Body of pancreas (tissue), 4 donors: ENCODE data around the gene PFN4. TPM values are rescaled to one million over a fixed set of nuclear protein-coding genes. Genes with fewer than 3 reads are reported as not detected.

ENCODE experiments used
- ATAC-seq: fragments of 150-250 bp; one replicate; pipeline ENCODE4 v1.9.1; 2016
- DNase-seq, 4 donors: peaks; one replicate each; pipeline ENCODE4 v3.0.0-alpha.2; 2019
- H3K27ac ChIP-seq, 4 donors: fragments of 200-600 bp; sonication (generic); 1 replicate in 3 of 4; 2 replicates in 1 of 4; pipeline versions ENCODE4 v1.5.1 to v1.6.1; 2016 to 2019; ENCODE audit warnings: mild to moderate bottlenecking in 1 of 4, mixed read lengths in 1 of 4, moderate library complexity in 1 of 4
- H3K27me3 ChIP-seq, 2 donors: fragments of 200-600 bp; sonication (generic); one replicate each; pipeline ENCODE4 v1.6.0; 2016; ENCODE audit warnings: mild to moderate bottlenecking in 1 of 2
- H3K36me3 ChIP-seq, 2 donors: fragments of 200-600 bp; sonication (generic); replicated peaks in 1 of 2; 2 replicates each; pipeline ENCODE4 v1.5.1; 2016; ENCODE audit warnings: low read depth in 2 of 2; ENCODE audit not compliant: insufficient read depth in 1 of 2
- H3K4me1 ChIP-seq: fragments of 200-600 bp; sonication (generic); one replicate; pipeline ENCODE4 v1.6.0; 2016
- H3K4me3 ChIP-seq, 2 donors: fragments of 200-600 bp; sonication (generic); 1 replicate in 1 of 2; 2 replicates in 1 of 2; pipeline ENCODE4 v1.5.1; 2016 to 2019
- H3K9me3 ChIP-seq, 3 donors: fragments of 200-600 bp; sonication (generic); 1 replicate in 2 of 3; 2 replicates in 1 of 3; pipeline ENCODE4 v1.5.1; 2016
- POLR2A ChIP-seq, 3 donors: fragments of 450-650 bp; IDR thresholded peaks; one replicate each; pipeline ENCODE4 v1.6.1; 2016; ENCODE audit warnings: antibody characterized with exemption in 3 of 3, mild to moderate bottlenecking in 2 of 3
- WGBS, 2 donors: methylation state at CpG; one replicate each; pipeline ENCODE4 v1.1.5; 2017; 5-methylcytosine and 5-hydroxymethylcytosine counted together
- intact Hi-C: fragments of 100-400 bp; cut with DNase I; formaldehyde crosslinking; loops from one replicate; pipeline ENCODE4 v1.15.1; 2023
- total RNA-seq, 2 donors: library from RNA; depleted of rRNA; stranded (reverse); fragments of >200 nt; gene quantifications; one replicate each; pipeline ENCODE4 v1.1.0, GENCODE V29; 2016
- TF ChIP-seq, protein P1 (sequence below), 7 experiments: fragments of 450-650 bp in 4 of 7; fragments of 200-600 bp in 3 of 7; sonication (generic) in 3 of 7; IDR thresholded peaks; one replicate each; pipeline ENCODE4 v1.5.1; 2016 to 2019; ENCODE audit warnings: antibody characterized with exemption in 7 of 7

PFN4 gene
- total RNA-seq, 2 donors from 2014 or later, result not detected

DNA sequence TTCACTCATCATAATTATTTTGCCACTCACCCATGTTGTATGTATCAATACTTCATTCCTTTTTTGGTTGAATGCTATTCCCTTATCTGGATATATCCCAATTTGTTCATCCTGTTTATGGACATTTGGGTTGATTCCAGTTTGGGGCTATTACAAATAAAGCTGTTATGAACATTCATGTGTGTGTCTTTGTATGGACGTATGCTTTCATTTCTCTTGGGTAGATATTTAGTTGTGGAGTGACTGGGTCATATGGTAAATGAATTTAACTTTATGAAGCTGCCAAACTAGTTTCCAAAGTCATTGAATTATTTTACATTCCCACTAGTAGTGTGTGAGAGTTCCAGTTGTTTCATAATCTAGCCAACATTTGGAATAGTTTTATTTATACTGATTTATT lies 2.8 kb upstream of the PFN4 start:
- ATAC-seq (no peak), DNase-seq (no peak)
- Histone ChIP-seq H3K36me3 (no peaks in the 10 kb centered on the region), H3K27ac (no peak overlapping the region), H3K9me3 (no peaks in the 10 kb centered on the region), H3K4me1 (peaks cover 12% of the 10 kb centered on the region), H3K4me3 (no peak overlapping the region), H3K27me3 (no peaks in the 10 kb centered on the region)
- intact Hi-C loops, result no loop called here
- TF ChIP-seq, protein P1, sequence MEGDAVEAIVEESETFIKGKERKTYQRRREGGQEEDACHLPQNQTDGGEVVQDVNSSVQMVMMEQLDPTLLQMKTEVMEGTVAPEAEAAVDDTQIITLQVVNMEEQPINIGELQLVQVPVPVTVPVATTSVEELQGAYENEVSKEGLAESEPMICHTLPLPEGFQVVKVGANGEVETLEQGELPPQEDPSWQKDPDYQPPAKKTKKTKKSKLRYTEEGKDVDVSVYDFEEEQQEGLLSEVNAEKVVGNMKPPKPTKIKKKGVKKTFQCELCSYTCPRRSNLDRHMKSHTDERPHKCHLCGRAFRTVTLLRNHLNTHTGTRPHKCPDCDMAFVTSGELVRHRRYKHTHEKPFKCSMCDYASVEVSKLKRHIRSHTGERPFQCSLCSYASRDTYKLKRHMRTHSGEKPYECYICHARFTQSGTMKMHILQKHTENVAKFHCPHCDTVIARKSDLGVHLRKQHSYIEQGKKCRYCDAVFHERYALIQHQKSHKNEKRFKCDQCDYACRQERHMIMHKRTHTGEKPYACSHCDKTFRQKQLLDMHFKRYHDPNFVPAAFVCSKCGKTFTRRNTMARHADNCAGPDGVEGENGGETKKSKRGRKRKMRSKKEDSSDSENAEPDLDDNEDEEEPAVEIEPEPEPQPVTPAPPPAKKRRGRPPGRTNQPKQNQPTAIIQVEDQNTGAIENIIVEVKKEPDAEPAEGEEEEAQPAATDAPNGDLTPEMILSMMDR (IDR thresholded peaks at IDR 0.05), result no peak
- no peak for TF ChIP-seq POLR2A (IDR thresholded peaks at IDR 0.05)
- WGBS, 2 donors, result 42 to 56% methylated on average over 1 of the region's 1 CpG

DNA sequence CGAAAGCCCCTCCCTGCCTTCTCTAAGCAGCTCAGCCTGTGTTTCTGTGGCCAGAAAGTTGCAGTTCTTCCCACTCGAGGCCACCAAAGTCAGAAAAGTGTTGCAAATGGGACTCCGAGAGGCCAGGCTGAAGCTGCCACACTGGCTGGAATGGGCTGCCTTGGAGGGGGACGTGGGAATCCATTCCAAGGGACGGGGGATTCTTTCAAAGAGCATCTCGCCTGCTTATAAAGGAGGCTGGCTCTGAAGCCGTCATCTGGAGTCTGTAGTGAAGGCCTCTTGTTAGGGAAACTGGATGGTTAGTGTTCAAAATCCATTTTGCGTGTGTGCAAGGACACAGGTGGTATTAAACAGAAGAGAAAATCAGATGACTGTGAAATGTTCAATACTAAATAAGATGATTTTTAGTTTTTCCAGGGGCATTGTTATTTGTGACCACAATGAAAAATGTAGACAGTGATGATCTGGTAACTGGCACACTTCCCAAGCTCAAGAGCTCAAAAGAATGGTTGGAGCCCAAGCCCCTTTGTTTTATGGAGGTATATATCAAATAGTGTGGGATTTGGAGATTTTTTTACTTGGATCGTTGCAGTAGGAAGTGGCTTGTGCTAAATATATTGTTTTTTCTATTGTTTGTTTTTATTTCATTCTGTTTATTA lies 917 bp upstream of the PFN4 start:
- TF ChIP-seq, protein P1 (IDR thresholded peaks at IDR 0.05), result no peak
- no peak for TF ChIP-seq POLR2A (IDR thresholded peaks at IDR 0.05)
- no peak for DNase-seq
- Histone ChIP-seq H3K27me3 (no peaks in the 10 kb centered on the region), H3K27ac (peak overlapping the region; percentile 80 to 91 (median 82)), H3K9me3 (no peaks in the 10 kb centered on the region), H3K4me1 (peaks cover 12% of the 10 kb centered on the region), H3K4me3 (peak overlapping the region; percentile 36 to 59), H3K36me3 (no peaks in the 10 kb centered on the region)
- 10 to 21% methylated on average over 4 to 9 of the region's 9 CpGs for WGBS, 2 donors
- peak; percentile 6 for ATAC-seq
- intact Hi-C loops, result no loop called here

DNA sequence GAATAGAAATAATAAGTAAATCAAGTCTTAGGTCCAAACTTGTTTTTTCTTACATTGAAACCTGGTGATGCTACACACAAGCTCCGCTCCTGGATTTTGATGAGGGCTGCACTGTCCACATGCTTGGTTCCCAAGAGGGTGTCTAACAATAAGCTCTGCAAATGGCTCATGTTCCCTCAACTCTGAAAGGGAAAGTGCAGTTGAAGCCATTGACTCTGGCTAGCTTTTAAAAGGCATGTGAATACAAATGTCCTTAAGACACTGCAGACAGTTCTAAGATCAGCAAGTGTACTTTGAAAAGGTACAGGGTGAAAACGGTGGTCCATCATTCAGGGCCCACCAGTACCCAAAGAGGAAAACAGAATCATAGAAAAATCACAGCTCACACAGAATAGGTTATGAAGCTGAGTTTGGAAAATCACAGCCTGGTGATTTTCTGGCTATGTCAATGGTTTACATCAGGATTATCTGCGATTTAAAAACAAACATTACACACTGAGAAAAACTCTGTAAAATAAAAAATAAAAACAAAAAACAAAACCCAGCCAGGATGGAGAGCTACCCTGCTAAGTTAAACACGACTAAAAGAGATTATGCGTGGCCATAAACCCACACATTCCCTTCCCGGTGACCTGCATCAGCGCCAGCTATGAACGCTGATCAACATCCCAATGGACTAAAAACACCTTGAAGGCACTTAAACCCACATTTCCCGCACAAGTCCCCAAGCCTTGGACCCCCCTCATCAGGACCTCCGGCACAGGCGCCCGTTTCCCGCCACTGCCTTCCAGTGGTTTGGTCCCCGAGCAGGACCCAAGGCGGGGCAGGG lies 554 bp downstream of the PFN4 start:
- Histone ChIP-seq H3K4me3 (peak overlapping the region; percentile 36 to 59), H3K9me3 (no peaks in the 10 kb centered on the region), H3K27me3 (no peaks in the 10 kb centered on the region), H3K36me3 (no peaks in the 10 kb centered on the region), H3K27ac (peak overlapping the region; percentile 80 to 91 (median 82)), H3K4me1 (peaks cover 12% of the 10 kb centered on the region)
- DNase-seq (no peak), ATAC-seq (peak; percentile 2)
- WGBS, 2 donors, result 9 to 14% methylated on average over 10 to 15 of the region's 15 CpGs
- TF ChIP-seq, protein P1 (IDR thresholded peaks at IDR 0.05), result no peak
- no peak for TF ChIP-seq POLR2A (IDR thresholded peaks at IDR 0.05)
- intact Hi-C loops, result no loop called here

DNA sequence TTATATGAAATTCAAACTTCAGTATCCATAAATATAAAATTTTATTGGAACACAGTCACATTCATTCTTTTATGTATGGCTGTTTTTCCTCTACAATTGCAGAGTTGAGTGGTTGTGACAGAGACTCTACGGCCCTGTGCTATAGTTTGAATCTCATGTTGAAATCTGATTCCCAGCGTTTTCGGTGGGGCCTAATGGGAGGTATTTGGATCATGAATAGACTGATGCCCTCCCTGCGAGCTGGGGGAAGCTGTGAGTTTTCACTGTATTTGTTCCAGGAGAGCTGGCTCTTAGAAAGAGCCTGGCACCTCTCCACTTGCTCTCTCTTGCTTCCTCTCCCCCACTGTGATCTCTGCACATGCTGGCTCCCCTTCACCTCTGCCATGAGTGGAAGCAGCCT lies 1.7 kb downstream of the PFN4 start:
- H3K27me3 ChIP-seq, result no peaks in the 10 kb centered on the region
- no peak overlapping the region for H3K27ac ChIP-seq
- WGBS, 2 donors, result 77 to 82% methylated on average over 4 of the region's 4 CpGs
- intact Hi-C loops, result no loop called here
- H3K9me3 ChIP-seq, result no peaks in the 10 kb centered on the region
- H3K4me3 ChIP-seq, result no peak overlapping the region
- TF ChIP-seq POLR2A (IDR thresholded peaks at IDR 0.05), result no peak
- TF ChIP-seq, protein P1 (IDR thresholded peaks at IDR 0.05), result no peak
- ATAC-seq (no peak), DNase-seq (no peak)
- H3K36me3 ChIP-seq, result no peaks in the 10 kb centered on the region
- H3K4me1 ChIP-seq, result peaks cover 12% of the 10 kb centered on the region
